Measurements from ENCODE around the gene ERICH6.

DNA sequence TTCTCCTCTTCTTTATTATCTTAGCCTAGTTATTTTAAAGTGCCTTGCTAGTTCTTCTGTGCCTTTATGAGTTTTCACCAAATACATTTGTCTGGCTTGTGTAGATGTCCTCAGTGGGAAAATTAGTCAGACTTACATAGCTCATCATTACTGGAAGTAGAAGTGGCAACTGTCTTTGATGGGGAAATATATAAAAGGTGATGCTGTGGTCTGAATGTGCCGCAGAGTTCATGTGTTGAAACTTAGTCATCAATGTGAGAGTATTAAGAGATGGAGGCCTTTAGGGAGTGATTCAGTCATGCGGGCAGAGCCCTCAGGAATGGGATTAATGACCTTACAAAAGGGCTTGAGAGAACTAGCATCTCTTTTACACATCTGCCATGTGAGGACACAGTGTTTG, 6.4 kb upstream of the ERICH6 start:
- TF ChIP-seq POLR2AphosphoS5 (IDR thresholded peaks at IDR 0.05; ENCODE audit: low read depth, low read length) (no peak), TAF1 (IDR thresholded peaks at IDR 0.05; ENCODE audit: borderline replicate concordance, insufficient read depth, low read length) (no peak)

Measured in PFSK-1 (cell line).